CD4-positive, CD25-positive, alpha-beta regulatory T cell (primary cell): ENCODE measurements around the gene CRIP3. TPM values are rescaled to one million over a fixed set of nuclear protein-coding genes. Genes with fewer than 3 reads are reported as not detected.

ENCODE experiments used
- ATAC-seq, 2 donors: fragments of 150-1000 bp; cut with Tn5 transposase; one replicate each; pipeline ENCODE4 v1.10.0; 2021; ENCODE audit warnings: low read depth in 2 of 2, moderate number of reproducible peaks in 2 of 2, moderate library complexity in 1 of 2
- DNase-seq, 3 donors: peaks; one replicate each; pipeline versions ENCODE4 v3.0.0 to v3.0.0-alpha.2; 2012 to 2022; ENCODE audit warnings: mixed read lengths in 1 of 3
- H3K27ac ChIP-seq: one replicate; pipeline ENCODE4 v1.7.0; 2013; ENCODE audit warnings: mild to moderate bottlenecking, low read length; ENCODE audit not compliant: insufficient read depth, poor library complexity, severe bottlenecking
- H3K27me3 ChIP-seq: one replicate; pipeline ENCODE4 v1.7.0; 2013; ENCODE audit warnings: low read length; ENCODE audit not compliant: control insufficient read depth, insufficient read depth
- H3K36me3 ChIP-seq: one replicate; pipeline ENCODE4 v1.7.0; 2013; ENCODE audit warnings: mild to moderate bottlenecking, low read length, moderate library complexity; ENCODE audit not compliant: control insufficient read depth, insufficient read depth
- H3K4me1 ChIP-seq: 2 replicates; pipeline ENCODE4 v1.7.0; 2013; ENCODE audit warnings: mild to moderate bottlenecking, low read length; ENCODE audit not compliant: insufficient read depth, control insufficient read depth, poor library complexity, severe bottlenecking
- H3K4me3 ChIP-seq: one replicate; pipeline ENCODE4 v1.7.0; 2013; ENCODE audit warnings: low read depth, mild to moderate bottlenecking, low read length, moderate library complexity
- H3K9me3 ChIP-seq, 2 experiments: 1 replicate in 1 of 2; 2 replicates in 1 of 2; pipeline ENCODE4 v1.7.0; 2013; ENCODE audit warnings: low read length in 2 of 2, mild to moderate bottlenecking in 1 of 2, moderate library complexity in 1 of 2; ENCODE audit not compliant: control insufficient read depth in 2 of 2
- H3K27ac Mint-ChIP-seq, 3 donors: one replicate each; pipeline ENCODE4 v1.8.0; 2020 to 2022; ENCODE audit warnings: mild to moderate bottlenecking in 3 of 3, mixed read lengths in 3 of 3, moderate library complexity in 2 of 3
- H3K27me3 Mint-ChIP-seq: one replicate; pipeline ENCODE4 v1.8.0; 2022; ENCODE audit warnings: mild to moderate bottlenecking, mixed read lengths
- H3K36me3 Mint-ChIP-seq: one replicate; pipeline ENCODE4 v1.8.0; 2020; ENCODE audit warnings: mixed read lengths
- H3K4me1 Mint-ChIP-seq, 4 donors: one replicate each; pipeline ENCODE4 v1.8.0; 2020 to 2022; ENCODE audit warnings: mixed read lengths in 4 of 4, mild to moderate bottlenecking in 1 of 4
- H3K4me3 Mint-ChIP-seq, 4 donors: one replicate each; pipeline ENCODE4 v1.8.0; 2020 to 2022; ENCODE audit warnings: mild to moderate bottlenecking in 4 of 4, mixed read lengths in 4 of 4, moderate library complexity in 3 of 4
- H3K9me3 Mint-ChIP-seq, 7 donors: one replicate each; pipeline ENCODE4 v1.8.0; 2020 to 2022; ENCODE audit warnings: mixed read lengths in 7 of 7, mild to moderate bottlenecking in 3 of 7, moderate library complexity in 2 of 7
- polyA plus RNA-seq, 4 donors: library from polyadenylated mRNA; unstranded; fragments of 300-500 nt; fragmentation: Illumina TruSeq; gene quantifications; one replicate each; pipeline ENCODE4 v1.2.3, GENCODE V29; 2021
- total RNA-seq: library from RNA; stranded (reverse); gene quantifications from one replicate; pipeline ENCODE4 v1.2.3, GENCODE V29; 2022

Gene CRIP3
- total and polyA plus RNA-seq, 5 donors from 2014 or later, result 0.35 to 3.8 TPM; not detected in 3

GRCh38 chr6:43267619-43268354, 40.8 kb downstream of the CRIP3 start:
- H3K27ac ChIP-seq, result no peak overlapping the region
- H3K4me1 ChIP-seq, result peaks cover 14% of the 10 kb centered on the region
- ATAC-seq (no peak), DNase-seq (no peak)
- Mint-ChIP-seq H3K36me3 (no peaks in the 10 kb centered on the region), H3K27ac (no peak overlapping the region), H3K4me3 (peak overlapping the region in 2 of 4 donors; percentile 8 to 17), H3K27me3 (peaks cover 9% of the 10 kb centered on the region), H3K4me1 (peaks cover 0 to 14% (median 2%) of the 10 kb centered on the region in 4 donors), H3K9me3 (no peaks in the 10 kb centered on the region)
- no peaks in the 10 kb centered on the region for H3K27me3 ChIP-seq
- no peaks in the 10 kb centered on the region for H3K36me3 ChIP-seq
- no peaks in the 10 kb centered on the region for H3K9me3 ChIP-seq
- H3K4me3 ChIP-seq, result no peak overlapping the region

GRCh38 chr6:43265564-43265963, 43.1 kb downstream of the CRIP3 start:
- H3K36me3 ChIP-seq, result no peaks in the 10 kb centered on the region
- ATAC-seq (no peak), DNase-seq (no peak)
- H3K4me3 ChIP-seq, result no peak overlapping the region
- H3K27me3 ChIP-seq, result no peaks in the 10 kb centered on the region
- H3K4me1 Mint-ChIP-seq, result peaks cover 0 to 14% (median 2%) of the 10 kb centered on the region in 4 donors
- H3K27ac ChIP-seq, result no peak overlapping the region
- no peaks in the 10 kb centered on the region for H3K9me3 Mint-ChIP-seq
- H3K27ac Mint-ChIP-seq, result no peak overlapping the region
- H3K27me3 Mint-ChIP-seq, result peaks cover 9% of the 10 kb centered on the region
- H3K4me1 ChIP-seq, result peaks cover 14% of the 10 kb centered on the region
- no peaks in the 10 kb centered on the region for H3K36me3 Mint-ChIP-seq
- no peaks in the 10 kb centered on the region for H3K9me3 ChIP-seq
- H3K4me3 Mint-ChIP-seq, result no peak overlapping the region

- peaks cover 0 to 11% (median under 1%) of the 10 kb centered on the region in 4 donors for H3K4me1 Mint-ChIP-seq
- no peak overlapping the region for H3K27ac Mint-ChIP-seq
- H3K4me3 Mint-ChIP-seq, result peak overlapping the region in 1 of 4 donors; percentile 35
These were observed 44.0 kb downstream of the CRIP3 start for GRCh38 chr6:43264599-43265145.

GRCh38 chr6:43263314-43264178, 45.1 kb downstream of the CRIP3 start:
- ATAC-seq (peak; percentile 90 to 91), DNase-seq (peak; percentile 52 to 78 (median 66))
- Histone ChIP-seq H3K27me3 (no peaks in the 10 kb centered on the region), H3K4me3 (no peak overlapping the region), H3K36me3 (no peaks in the 10 kb centered on the region), H3K4me1 (peaks cover 4% of the 10 kb centered on the region), H3K27ac (no peak overlapping the region), H3K9me3 (no peaks in the 10 kb centered on the region)
- Mint-ChIP-seq H3K9me3 (no peaks in the 10 kb centered on the region), H3K4me1 (peaks cover 0 to 5% (median under 1%) of the 10 kb centered on the region in 4 donors), H3K36me3 (no peaks in the 10 kb centered on the region), H3K27ac (peak overlapping the region in 1 of 3 donors; percentile 16), H3K27me3 (peaks cover 4% of the 10 kb centered on the region), H3K4me3 (no peak overlapping the region)

More at GRCh38 chr6:43264599-43265145, 44.0 kb downstream of the CRIP3 start:
- H3K4me1 ChIP-seq, result peaks cover 11% of the 10 kb centered on the region
- no peaks in the 10 kb centered on the region for H3K27me3 ChIP-seq
- H3K36me3 Mint-ChIP-seq, result no peaks in the 10 kb centered on the region
- no peak overlapping the region for H3K27ac ChIP-seq
- H3K9me3 ChIP-seq, result no peaks in the 10 kb centered on the region
- no peak for ATAC-seq
- H3K9me3 Mint-ChIP-seq, result no peaks in the 10 kb centered on the region
- H3K36me3 ChIP-seq, result no peaks in the 10 kb centered on the region
- no peak for DNase-seq
- H3K27me3 Mint-ChIP-seq, result peaks cover 4% of the 10 kb centered on the region
- H3K4me3 ChIP-seq, result no peak overlapping the region

- Mint-ChIP-seq H3K36me3 (no peaks in the 10 kb centered on the region), H3K4me1 (peaks cover 0 to 5% (median under 1%) of the 10 kb centered on the region in 4 donors), H3K9me3 (no peaks in the 10 kb centered on the region), H3K4me3 (no peak overlapping the region), H3K27me3 (peaks cover 3% of the 10 kb centered on the region), H3K27ac (no peak overlapping the region)
- H3K27ac ChIP-seq, result no peak overlapping the region
- ATAC-seq, result no peak
- H3K27me3 ChIP-seq, result no peaks in the 10 kb centered on the region
- H3K4me1 ChIP-seq, result peaks cover 4% of the 10 kb centered on the region
- DNase-seq, result no peak
- H3K9me3 ChIP-seq, result no peaks in the 10 kb centered on the region
- H3K4me3 ChIP-seq, result no peak overlapping the region
- no peaks in the 10 kb centered on the region for H3K36me3 ChIP-seq
These were observed 45.8 kb downstream of the CRIP3 start for GRCh38 chr6:43262780-43263313.

GRCh38 chr6:43262000-43262779, 46.4 kb downstream of the CRIP3 start:
- H3K4me3 Mint-ChIP-seq, result no peak overlapping the region
- H3K4me1 ChIP-seq, result peaks cover 4% of the 10 kb centered on the region
- H3K27ac Mint-ChIP-seq, result peak overlapping the region in 1 of 3 donors; percentile 77

GRCh38 chr6:43261198-43261597, 47.4 kb downstream of the CRIP3 start:
- Histone ChIP-seq H3K27me3 (no peaks in the 10 kb centered on the region), H3K9me3 (no peaks in the 10 kb centered on the region), H3K4me3 (no peak overlapping the region), H3K4me1 (peaks cover 4% of the 10 kb centered on the region), H3K36me3 (no peaks in the 10 kb centered on the region), H3K27ac (no peak overlapping the region)
- H3K4me3 Mint-ChIP-seq, result no peak overlapping the region
- H3K4me1 Mint-ChIP-seq, result peaks cover 0 to 10% (median under 1%) of the 10 kb centered on the region in 4 donors
- ATAC-seq (no peak), DNase-seq (no peak)
- H3K27ac Mint-ChIP-seq, result peak overlapping the region in 1 of 3 donors; percentile 11
- no peaks in the 10 kb centered on the region for H3K36me3 Mint-ChIP-seq
- no peaks in the 10 kb centered on the region for H3K27me3 Mint-ChIP-seq
- no peaks in the 10 kb centered on the region for H3K9me3 Mint-ChIP-seq

More at GRCh38 chr6:43262000-43262779, 46.4 kb downstream of the CRIP3 start:
- Histone ChIP-seq H3K4me3 (no peak overlapping the region), H3K9me3 (no peaks in the 10 kb centered on the region), H3K27ac (no peak overlapping the region), H3K36me3 (no peaks in the 10 kb centered on the region), H3K27me3 (no peaks in the 10 kb centered on the region)
- ATAC-seq (no peak), DNase-seq (no peak)
- H3K27me3 Mint-ChIP-seq, result no peaks in the 10 kb centered on the region
- no peaks in the 10 kb centered on the region for H3K9me3 Mint-ChIP-seq
- peaks cover 0 to 9% (median under 1%) of the 10 kb centered on the region in 4 donors for H3K4me1 Mint-ChIP-seq
- H3K36me3 Mint-ChIP-seq, result no peaks in the 10 kb centered on the region
